MCF 10A (cell line): Measurements from ENCODE around the gene BRSK2. TPM values are rescaled to one million over a fixed set of nuclear protein-coding genes. Genes with fewer than 3 reads are reported as not detected.
"Not testable (repeated sequence)": the region's sequence is repeated elsewhere in the genome, so short reads cannot be mapped to it uniquely, and the experiment has no call there.

Source experiments
- BruUV-seq: library from RNA; stranded (reverse); fragments of 400-500 nt; replicated peaks from 2 replicates; lab custom pipeline; 2021; lab: Mats Ljungman, UMichigan
- CTCF ChIA-PET: fragments of 300-600 bp; sonication (Branson Sonifier 250); formaldehyde crosslinking; extraction: SDS; loops from one replicate; lab custom pipeline; 2021; ENCODE audit warnings: antibody characterized with exemption, inconsistent platforms; lab: Yijun Ruan, JAX
- POLR2A ChIA-PET: fragments of 300-600, 350-650 bp; sonication (Branson Sonifier 250); formaldehyde crosslinking; extraction: SDS; loops from one replicate; lab custom pipeline; 2020; ENCODE audit warnings: antibody characterized with exemption, inconsistent platforms; lab: Yijun Ruan, JAX
- DNase-seq: peaks from one replicate; pipeline ENCODE4 v3.0.0-alpha.2; 2018; ENCODE audit not compliant: unreplicated experiment
- H3K27ac Mint-ChIP-seq: one replicate; pipeline ENCODE4 v1.8.0; 2022; ENCODE audit warnings: mild to moderate bottlenecking, low read depth, mixed read lengths; ENCODE audit not compliant: unreplicated experiment
- H3K27me3 Mint-ChIP-seq: one replicate; pipeline ENCODE4 v1.8.0; 2022; ENCODE audit warnings: mixed read lengths; ENCODE audit not compliant: insufficient read depth, unreplicated experiment
- H3K36me3 Mint-ChIP-seq: one replicate; pipeline ENCODE4 v1.8.0; 2022; ENCODE audit warnings: mild to moderate bottlenecking, moderate library complexity, mixed read lengths; ENCODE audit not compliant: insufficient read depth, unreplicated experiment
- H3K4me1 Mint-ChIP-seq: one replicate; pipeline ENCODE4 v1.8.0; 2022; ENCODE audit warnings: mixed read lengths; ENCODE audit not compliant: insufficient read depth, unreplicated experiment
- H3K4me3 Mint-ChIP-seq: one replicate; pipeline ENCODE4 v1.8.0; 2022; ENCODE audit warnings: mild to moderate bottlenecking, moderate library complexity, mixed read lengths; ENCODE audit not compliant: unreplicated experiment
- H3K9me3 Mint-ChIP-seq: one replicate; pipeline ENCODE4 v1.8.0; 2022; ENCODE audit warnings: mixed read lengths; ENCODE audit not compliant: unreplicated experiment
- intact Hi-C: fragments of 100-400 bp; cut with micrococcal nuclease; formaldehyde crosslinking; loops from 2 replicates; pipeline ENCODE4 v1.14.1; 2022
- total RNA-seq: library from RNA; stranded (reverse); gene quantifications from 2 replicates; pipeline ENCODE4 v1.2.3, GENCODE V29; 2022
- TF ChIP-seq, protein P1 (sequence below): fragments of 200-600 bp; IDR thresholded peaks from one replicate; pipeline ENCODE4 v1.8.0; 2022; ENCODE audit warnings: antibody characterized with exemption, mild to moderate bottlenecking; ENCODE audit not compliant: unreplicated experiment

The BRSK2 gene
- total RNA-seq, 1 experiment from 2014 or later, result 0.44 TPM

DNA sequence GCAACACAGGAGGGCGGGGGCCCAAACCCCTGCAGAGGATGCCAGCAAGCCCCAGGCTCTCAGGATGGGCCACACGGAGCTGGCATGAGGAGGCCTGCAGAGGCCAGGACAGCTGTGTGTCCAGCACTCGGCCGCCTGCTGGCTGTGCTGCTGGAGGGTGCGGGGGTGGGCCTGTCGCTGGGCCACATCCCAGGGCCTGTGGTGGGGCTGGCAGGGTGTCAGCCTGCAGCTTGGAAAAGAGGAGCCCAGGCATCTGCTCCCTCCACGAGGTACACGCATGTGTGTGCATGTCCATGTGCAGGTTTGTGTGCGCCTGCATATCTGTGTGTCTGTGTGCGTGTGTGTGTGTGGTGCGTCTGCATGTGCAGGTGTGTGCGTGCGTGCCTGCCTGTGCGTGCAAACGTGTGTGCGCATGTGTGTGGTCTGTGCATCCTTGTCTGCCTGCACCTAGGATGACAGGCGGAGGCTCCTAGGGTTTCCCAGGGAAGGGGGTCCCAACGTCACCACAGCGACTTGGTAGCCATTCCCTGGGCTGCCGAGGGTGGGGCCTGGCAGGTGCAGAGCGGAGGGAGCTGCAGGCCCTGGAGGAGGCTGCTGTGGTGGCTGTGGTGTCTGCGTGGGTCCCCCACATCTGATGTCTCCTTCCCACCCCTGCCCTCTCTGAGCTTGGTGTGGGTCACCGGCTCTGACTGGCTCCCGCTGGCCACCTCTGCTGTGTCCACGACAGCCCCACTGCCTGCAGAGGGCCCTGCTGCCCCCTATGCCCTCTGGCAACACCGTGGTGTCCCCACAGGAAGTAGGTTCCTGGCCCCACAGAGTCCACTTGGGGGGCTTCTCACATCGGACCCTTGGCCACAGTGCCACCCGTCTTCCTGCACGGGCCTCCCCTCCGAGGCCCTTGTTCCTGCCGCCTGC lies 17.1 kb downstream of the BRSK2 start:
- intact Hi-C loops, result no loop called here
- H3K9me3 Mint-ChIP-seq, result no peaks in the 10 kb centered on the region
- no peak overlapping the region for H3K4me3 Mint-ChIP-seq
- BruUV-seq, result no TSS peak
- H3K27me3 Mint-ChIP-seq, result no peaks in the 10 kb centered on the region
- no peaks in the 10 kb centered on the region for H3K36me3 Mint-ChIP-seq
- CTCF ChIA-PET, result interaction anchor here (0.7 kb wide), 1 partner anchor 843 kb away, joined by 4 read pairs; no protein-coding TSS in a partner anchor
- DNase-seq, result no peak
- TF ChIP-seq, protein P1, sequence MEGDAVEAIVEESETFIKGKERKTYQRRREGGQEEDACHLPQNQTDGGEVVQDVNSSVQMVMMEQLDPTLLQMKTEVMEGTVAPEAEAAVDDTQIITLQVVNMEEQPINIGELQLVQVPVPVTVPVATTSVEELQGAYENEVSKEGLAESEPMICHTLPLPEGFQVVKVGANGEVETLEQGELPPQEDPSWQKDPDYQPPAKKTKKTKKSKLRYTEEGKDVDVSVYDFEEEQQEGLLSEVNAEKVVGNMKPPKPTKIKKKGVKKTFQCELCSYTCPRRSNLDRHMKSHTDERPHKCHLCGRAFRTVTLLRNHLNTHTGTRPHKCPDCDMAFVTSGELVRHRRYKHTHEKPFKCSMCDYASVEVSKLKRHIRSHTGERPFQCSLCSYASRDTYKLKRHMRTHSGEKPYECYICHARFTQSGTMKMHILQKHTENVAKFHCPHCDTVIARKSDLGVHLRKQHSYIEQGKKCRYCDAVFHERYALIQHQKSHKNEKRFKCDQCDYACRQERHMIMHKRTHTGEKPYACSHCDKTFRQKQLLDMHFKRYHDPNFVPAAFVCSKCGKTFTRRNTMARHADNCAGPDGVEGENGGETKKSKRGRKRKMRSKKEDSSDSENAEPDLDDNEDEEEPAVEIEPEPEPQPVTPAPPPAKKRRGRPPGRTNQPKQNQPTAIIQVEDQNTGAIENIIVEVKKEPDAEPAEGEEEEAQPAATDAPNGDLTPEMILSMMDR, result no peak
- no peaks in the 10 kb centered on the region for H3K4me1 Mint-ChIP-seq
- POLR2A ChIA-PET, result no interaction called here
- no peak overlapping the region for H3K27ac Mint-ChIP-seq

DNA sequence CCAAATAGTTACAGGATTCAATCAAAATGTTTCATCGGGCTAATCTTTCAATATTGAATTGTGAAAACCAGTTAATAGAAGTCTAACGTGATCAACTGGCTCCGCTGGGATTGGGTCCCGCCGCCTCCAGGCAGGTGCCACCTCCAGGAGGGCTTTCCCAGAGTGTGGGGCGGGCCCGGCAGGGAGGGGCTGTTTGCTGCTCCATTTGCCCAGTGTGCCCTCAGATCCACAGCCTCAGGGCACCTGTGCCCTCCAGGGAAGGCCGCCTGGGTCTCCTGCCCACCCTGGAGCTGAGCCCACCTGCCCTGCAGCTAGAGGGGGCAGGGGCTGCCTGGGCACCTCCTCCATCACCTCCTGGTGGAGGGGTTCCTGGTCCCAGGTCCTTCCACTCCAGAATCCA lies 17.9 kb downstream of the BRSK2 start:
- ChIA-PET CTCF (no interaction called here), POLR2A (no interaction called here)
- Mint-ChIP-seq H3K4me1 (no peaks in the 10 kb centered on the region), H3K36me3 (no peaks in the 10 kb centered on the region), H3K27me3 (no peaks in the 10 kb centered on the region), H3K4me3 (no peak overlapping the region), H3K27ac (no peak overlapping the region), H3K9me3 (no peaks in the 10 kb centered on the region)
- TF ChIP-seq, protein P1, result no peak
- DNase-seq, result no peak
- intact Hi-C loops, result no loop called here
- BruUV-seq, result no TSS peak

DNA sequence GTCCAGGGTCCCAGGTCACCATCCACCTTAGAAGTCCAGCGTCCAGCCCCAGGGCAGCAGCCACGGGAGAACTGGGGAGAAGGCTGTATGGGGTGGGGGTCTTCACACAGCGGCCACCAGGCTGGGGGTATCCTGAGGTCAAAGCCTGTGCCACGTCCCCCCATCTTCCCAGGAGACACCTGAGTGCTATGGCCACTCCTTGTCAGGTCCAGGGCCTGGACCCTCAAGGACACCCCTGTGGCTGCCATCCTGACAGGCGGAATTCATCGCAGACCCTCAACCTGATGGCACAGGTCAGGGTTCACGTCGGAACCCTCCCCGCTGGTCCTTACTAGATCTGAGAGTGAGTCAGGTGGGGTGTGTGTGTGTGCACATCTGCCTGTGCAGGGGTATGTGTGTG lies 18.6 kb downstream of the BRSK2 start:
- ChIA-PET CTCF (no interaction called here), POLR2A (no interaction called here)
- TF ChIP-seq, protein P1, result no peak
- H3K27me3 Mint-ChIP-seq, result no peaks in the 10 kb centered on the region
- intact Hi-C loops, result no loop called here
- no peak overlapping the region for H3K27ac Mint-ChIP-seq
- DNase-seq, result no peak
- no TSS peak for BruUV-seq
- H3K36me3 Mint-ChIP-seq, result no peaks in the 10 kb centered on the region
- no peak overlapping the region for H3K4me3 Mint-ChIP-seq
- no peaks in the 10 kb centered on the region for H3K4me1 Mint-ChIP-seq
- no peaks in the 10 kb centered on the region for H3K9me3 Mint-ChIP-seq

DNA sequence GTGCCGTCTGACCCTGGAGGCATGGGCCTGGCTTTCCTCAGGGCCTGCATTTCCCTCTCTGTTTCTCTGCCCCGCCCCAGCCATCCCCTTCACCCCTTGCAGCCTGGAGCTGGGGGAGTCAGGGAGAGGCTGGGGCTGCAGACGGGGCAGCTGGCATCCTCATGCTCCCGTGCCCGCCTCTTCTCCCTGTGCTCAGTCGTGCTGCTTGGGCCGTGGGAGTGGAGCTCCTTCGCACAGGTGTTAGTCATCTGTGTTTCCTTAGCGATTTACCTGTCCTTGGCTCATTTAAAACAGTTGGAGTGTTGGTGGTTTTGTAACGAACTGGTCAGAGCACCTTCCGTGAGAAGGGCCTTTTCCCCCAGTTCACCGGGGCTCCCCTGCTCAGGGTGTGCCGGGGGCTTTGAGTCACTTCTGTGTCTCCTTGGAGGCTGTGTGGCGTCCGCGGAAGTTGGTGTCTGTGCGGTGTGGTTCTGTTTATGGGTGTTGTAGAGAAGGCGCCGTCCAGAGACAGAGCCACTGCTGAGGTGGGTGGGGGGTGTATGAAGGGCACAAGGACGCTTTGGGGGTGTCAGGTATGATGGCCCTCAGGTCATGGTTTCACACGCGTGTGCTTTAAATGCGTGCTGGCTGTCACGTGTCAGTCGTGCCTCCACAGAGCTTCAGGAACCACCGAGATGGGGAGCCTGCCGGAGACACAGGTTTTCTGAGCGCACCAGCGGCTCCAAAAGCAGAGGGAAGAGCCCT lies 19.5 kb downstream of the BRSK2 start:
- TF ChIP-seq, protein P1, result no peak
- DNase-seq, result no peak
- intact Hi-C loops, result no loop called here
- no peaks in the 10 kb centered on the region for H3K36me3 Mint-ChIP-seq
- no peaks in the 10 kb centered on the region for H3K9me3 Mint-ChIP-seq
- no peak overlapping the region for H3K4me3 Mint-ChIP-seq
- ChIA-PET CTCF (no interaction called here), POLR2A (no interaction called here)
- no TSS peak for BruUV-seq
- no peak overlapping the region for H3K27ac Mint-ChIP-seq
- H3K27me3 Mint-ChIP-seq, result no peaks in the 10 kb centered on the region
- H3K4me1 Mint-ChIP-seq, result no peaks in the 10 kb centered on the region

DNA sequence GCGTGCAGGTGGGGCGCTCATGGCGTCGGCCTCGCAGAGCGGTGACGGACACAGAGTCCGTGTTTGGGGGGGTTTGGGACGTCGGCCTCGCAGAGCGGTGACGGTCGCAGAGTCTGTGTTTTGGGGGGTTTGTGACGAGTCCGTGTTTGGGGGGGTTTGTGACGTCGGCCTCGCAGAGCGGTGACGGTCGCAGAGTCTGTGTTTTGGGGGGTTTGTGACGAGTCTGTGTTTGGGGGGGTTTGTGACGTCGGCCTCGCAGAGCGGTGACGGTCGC lies 20.1 kb downstream of the BRSK2 start:
- DNase-seq, H3K9me3 Mint-ChIP-seq, H3K4me3 Mint-ChIP-seq, CTCF ChIA-PET, H3K4me1 Mint-ChIP-seq, H3K27me3 Mint-ChIP-seq, H3K36me3 Mint-ChIP-seq, H3K27ac Mint-ChIP-seq, POLR2A ChIA-PET, BruUV-seq, intact Hi-C loops: not testable (repeated sequence)
